Measurements from ENCODE around the gene AGTRAP. TPM values are rescaled to one million over a fixed set of nuclear protein-coding genes. Genes with fewer than 3 reads are reported as not detected.

The AGTRAP gene
- total and polyA plus RNA-seq, 2 donors (not counting 3 experiments of a cell fraction or from before 2014, with no cell fraction given) = 41.6 to 101 TPM

GRCh38 chr1:11727119-11727518 is 8.8 kb upstream of the AGTRAP start:
- dilution Hi-C loops (cut with MboI; ENCODE audit: extremely low pct_ligation_motif_present, low sequenced_read_pairs) = no loop called here
- intact Hi-C loops (cut with micrococcal nuclease) = no loop called here
- H3K9ac ChIP-seq (replicated peaks; ENCODE audit: extremely low read depth, insufficient read depth, low read length) = no peak overlapping the region
- no peak overlapping the region for H3K4me3 ChIP-seq (replicated peaks in 1 of 3; ENCODE audit: insufficient read depth in 1 of 3, low read depth in 1 of 3, low read length in 3 of 3)
- no peak for FAIRE-seq
- no peak overlapping the region for H2AFZ ChIP-seq (ENCODE audit: low read depth, low read length)
- ChIA-PET CTCF (interaction anchor here (1.4 kb wide), 1 partner anchor 16 kb away, joined by 3 read pairs; no protein-coding TSS in a partner anchor), POLR2A (no interaction called here)
- no peak for DNase-seq (ENCODE audit: low read depth, low spot score)
- H3K4me1 ChIP-seq (ENCODE audit: control insufficient read depth, extremely low read depth, insufficient read depth, low read length) = peaks cover 21% of the 10 kb centered on the region
- TF ChIP-seq POLR2A (IDR thresholded peaks at IDR 0.05; ENCODE audit: low read depth, low read length) (no peak), GATA2 (IDR thresholded peaks at IDR 0.05; ENCODE audit: insufficient read depth, insufficient read length, low read depth, low read length) (no peak), CTCF (IDR thresholded peaks at IDR 0.05; ENCODE audit: extremely low read depth in 1 of 2, insufficient read depth in 1 of 2, low read depth in 1 of 2, low read length in 2 of 2) (no peak), EZH2 (IDR thresholded peaks at IDR 0.05; ENCODE audit: borderline replicate concordance, low read depth, low read length, severe bottlenecking) (no peak), FOS (IDR thresholded peaks at IDR 0.05; ENCODE audit: borderline replicate concordance, insufficient read depth, low read length) (no peak), MAX (IDR thresholded peaks at IDR 0.05; ENCODE audit: insufficient read depth, insufficient read length) (no peak), MYC (IDR thresholded peaks at IDR 0.05; ENCODE audit: low read depth, low read length) (no peak)
- no peaks in the 10 kb centered on the region for H3K9me1 ChIP-seq (replicated peaks; ENCODE audit: control insufficient read depth, extremely low read depth, insufficient read depth, low read length)
- H3K4me2 ChIP-seq (ENCODE audit: insufficient read depth, low read length) = no peak overlapping the region
- BruUV-seq (replicated peaks) = no TSS peak
- no peaks in the 10 kb centered on the region for H4K20me1 ChIP-seq (replicated peaks; ENCODE audit: control insufficient read depth, extremely low read depth, insufficient read depth, low read length)
- no peaks in the 10 kb centered on the region for H3K36me3 ChIP-seq (ENCODE audit: control insufficient read depth in 2 of 2, extremely low read depth in 1 of 2, insufficient read depth in 2 of 2, low read length in 2 of 2)
- peaks cover 0 to 1% of the 10 kb centered on the region in 2 experiments for H3K27me3 ChIP-seq (ENCODE audit: control insufficient read depth in 2 of 2, insufficient read depth in 2 of 2, low read length in 2 of 2)
- no peaks in the 10 kb centered on the region for H3K79me2 ChIP-seq (ENCODE audit: control insufficient read depth, insufficient read depth, low read length)
- no peak overlapping the region for H3K27ac ChIP-seq (ENCODE audit: insufficient read depth, low read depth, low read length)
- no peaks in the 10 kb centered on the region for H3K9me3 ChIP-seq (replicated peaks; ENCODE audit: control insufficient read depth, insufficient read depth, low read length)
